H1 (cell line): ENCODE measurements around the gene ANGPTL4.
"Not testable (repeated sequence)": the region's sequence is repeated elsewhere in the genome, so short reads cannot be mapped to it uniquely, and the experiment has no call there.

ENCODE experiments used
- POLR2AphosphoS5 ChIP-seq: IDR thresholded peaks from 2 replicates; pipeline ENCODE4 v1.6.1; 2011; ENCODE audit warnings: low read depth, low read length
- TF ChIP-seq, protein P1 (sequence below), 3 experiments: IDR thresholded peaks; 1 replicate in 2 of 3; 2 replicates in 1 of 3; pipeline versions ENCODE4 v1.5.1 to v1.6.1; 2011; ENCODE audit warnings: low read length in 3 of 3, mild to moderate bottlenecking in 3 of 3, inconsistent platforms in 2 of 3, low read depth in 1 of 3, moderate library complexity in 1 of 3; ENCODE audit not compliant: insufficient read depth in 1 of 3; ENCODE audit errors: control extremely low read depth in 1 of 3

DNA sequence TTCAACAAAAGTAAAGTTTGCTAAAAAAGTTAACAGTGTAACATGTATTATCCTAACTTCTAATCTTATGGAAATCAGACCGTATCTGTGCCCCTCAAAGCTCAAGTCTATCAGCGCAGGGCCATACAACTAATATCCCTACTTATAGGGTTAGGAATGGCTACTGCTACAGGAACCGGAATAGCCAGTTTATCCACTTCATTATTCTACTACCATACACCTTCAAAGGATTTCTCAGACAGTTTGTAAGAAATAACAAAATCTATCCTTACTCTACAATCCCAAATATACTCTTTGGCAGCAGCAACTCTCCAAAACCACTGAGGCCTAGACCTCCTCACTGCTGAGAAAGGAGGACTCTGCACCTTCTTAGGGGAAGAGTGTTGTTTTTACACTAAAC, 21.6 kb downstream of the ANGPTL4 start:
- TF ChIP-seq, protein P1, sequence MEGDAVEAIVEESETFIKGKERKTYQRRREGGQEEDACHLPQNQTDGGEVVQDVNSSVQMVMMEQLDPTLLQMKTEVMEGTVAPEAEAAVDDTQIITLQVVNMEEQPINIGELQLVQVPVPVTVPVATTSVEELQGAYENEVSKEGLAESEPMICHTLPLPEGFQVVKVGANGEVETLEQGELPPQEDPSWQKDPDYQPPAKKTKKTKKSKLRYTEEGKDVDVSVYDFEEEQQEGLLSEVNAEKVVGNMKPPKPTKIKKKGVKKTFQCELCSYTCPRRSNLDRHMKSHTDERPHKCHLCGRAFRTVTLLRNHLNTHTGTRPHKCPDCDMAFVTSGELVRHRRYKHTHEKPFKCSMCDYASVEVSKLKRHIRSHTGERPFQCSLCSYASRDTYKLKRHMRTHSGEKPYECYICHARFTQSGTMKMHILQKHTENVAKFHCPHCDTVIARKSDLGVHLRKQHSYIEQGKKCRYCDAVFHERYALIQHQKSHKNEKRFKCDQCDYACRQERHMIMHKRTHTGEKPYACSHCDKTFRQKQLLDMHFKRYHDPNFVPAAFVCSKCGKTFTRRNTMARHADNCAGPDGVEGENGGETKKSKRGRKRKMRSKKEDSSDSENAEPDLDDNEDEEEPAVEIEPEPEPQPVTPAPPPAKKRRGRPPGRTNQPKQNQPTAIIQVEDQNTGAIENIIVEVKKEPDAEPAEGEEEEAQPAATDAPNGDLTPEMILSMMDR (IDR thresholded peaks at IDR 0.05; ENCODE audit: control extremely low read depth in 1 of 3, insufficient read depth in 1 of 3, low read depth in 1 of 3, low read length in 3 of 3): not testable (repeated sequence)
- TF ChIP-seq POLR2AphosphoS5: not testable (repeated sequence)
